GM13976 (cell line): ENCODE data around the gene PLEKHS1.
A peak's percentile ranks its signal among the peaks of the same experiment; 100 is the strongest.

Experiments
- DNase-seq: peaks from one replicate; pipeline ENCODE4 v3.0.0; 2012; ENCODE audit warnings: low spot score
- in situ Hi-C: fragments of 300-500 bp; cut with MboI; formaldehyde crosslinking; loops from one replicate; pipeline ENCODE4 v1.12.0; 2022; ENCODE audit warnings: low sequenced_read_pairs, mixed read lengths, inconsistent platforms; ENCODE audit not compliant: unreplicated experiment
- TF ChIP-seq, protein P1 (sequence below): IDR thresholded peaks from 2 replicates; pipeline ENCODE4 v1.5.1; 2012; ENCODE audit warnings: borderline replicate concordance, mild to moderate bottlenecking; ENCODE audit not compliant: insufficient read depth; ENCODE audit errors: extremely low read depth, missing control alignments, control extremely low read depth

PLEKHS1 gene

DNA sequence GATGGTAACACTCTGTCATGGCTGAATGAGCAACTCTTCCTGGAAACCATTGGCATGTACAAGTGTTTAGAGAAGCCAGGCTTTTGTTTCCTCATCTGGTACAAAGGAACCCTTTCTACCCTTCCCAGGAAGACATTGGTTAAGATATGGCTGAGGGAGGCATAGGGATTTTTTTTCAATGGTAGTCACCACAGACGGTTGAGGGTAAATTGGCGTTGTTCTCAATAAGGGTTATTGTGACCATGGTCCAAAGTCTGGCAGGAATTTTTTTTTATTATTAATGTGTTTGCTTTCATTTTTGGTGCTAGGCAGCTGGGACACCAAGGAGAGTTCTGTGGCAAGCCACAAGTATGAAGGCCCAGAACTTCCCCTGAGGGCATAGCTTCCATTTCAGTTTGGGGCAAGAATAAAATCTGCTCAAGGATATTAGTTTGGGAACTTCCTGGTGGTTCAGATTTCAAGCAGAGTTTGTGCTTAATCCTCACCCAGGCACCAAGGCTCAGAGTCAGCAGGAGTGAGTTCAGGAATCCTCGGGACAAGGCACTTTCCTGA lies at the start of gene PLEKHS1:
Gene PLEKHS1 (plus strand): TSS at position 502 of the 552 bp plus-strand sequence. CDS start 3,596 bp downstream, outside the sequence.
- TF ChIP-seq, protein P1, sequence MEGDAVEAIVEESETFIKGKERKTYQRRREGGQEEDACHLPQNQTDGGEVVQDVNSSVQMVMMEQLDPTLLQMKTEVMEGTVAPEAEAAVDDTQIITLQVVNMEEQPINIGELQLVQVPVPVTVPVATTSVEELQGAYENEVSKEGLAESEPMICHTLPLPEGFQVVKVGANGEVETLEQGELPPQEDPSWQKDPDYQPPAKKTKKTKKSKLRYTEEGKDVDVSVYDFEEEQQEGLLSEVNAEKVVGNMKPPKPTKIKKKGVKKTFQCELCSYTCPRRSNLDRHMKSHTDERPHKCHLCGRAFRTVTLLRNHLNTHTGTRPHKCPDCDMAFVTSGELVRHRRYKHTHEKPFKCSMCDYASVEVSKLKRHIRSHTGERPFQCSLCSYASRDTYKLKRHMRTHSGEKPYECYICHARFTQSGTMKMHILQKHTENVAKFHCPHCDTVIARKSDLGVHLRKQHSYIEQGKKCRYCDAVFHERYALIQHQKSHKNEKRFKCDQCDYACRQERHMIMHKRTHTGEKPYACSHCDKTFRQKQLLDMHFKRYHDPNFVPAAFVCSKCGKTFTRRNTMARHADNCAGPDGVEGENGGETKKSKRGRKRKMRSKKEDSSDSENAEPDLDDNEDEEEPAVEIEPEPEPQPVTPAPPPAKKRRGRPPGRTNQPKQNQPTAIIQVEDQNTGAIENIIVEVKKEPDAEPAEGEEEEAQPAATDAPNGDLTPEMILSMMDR: no peak
- DNase-seq: no peak
- in situ Hi-C loops: no loop called here

DNA sequence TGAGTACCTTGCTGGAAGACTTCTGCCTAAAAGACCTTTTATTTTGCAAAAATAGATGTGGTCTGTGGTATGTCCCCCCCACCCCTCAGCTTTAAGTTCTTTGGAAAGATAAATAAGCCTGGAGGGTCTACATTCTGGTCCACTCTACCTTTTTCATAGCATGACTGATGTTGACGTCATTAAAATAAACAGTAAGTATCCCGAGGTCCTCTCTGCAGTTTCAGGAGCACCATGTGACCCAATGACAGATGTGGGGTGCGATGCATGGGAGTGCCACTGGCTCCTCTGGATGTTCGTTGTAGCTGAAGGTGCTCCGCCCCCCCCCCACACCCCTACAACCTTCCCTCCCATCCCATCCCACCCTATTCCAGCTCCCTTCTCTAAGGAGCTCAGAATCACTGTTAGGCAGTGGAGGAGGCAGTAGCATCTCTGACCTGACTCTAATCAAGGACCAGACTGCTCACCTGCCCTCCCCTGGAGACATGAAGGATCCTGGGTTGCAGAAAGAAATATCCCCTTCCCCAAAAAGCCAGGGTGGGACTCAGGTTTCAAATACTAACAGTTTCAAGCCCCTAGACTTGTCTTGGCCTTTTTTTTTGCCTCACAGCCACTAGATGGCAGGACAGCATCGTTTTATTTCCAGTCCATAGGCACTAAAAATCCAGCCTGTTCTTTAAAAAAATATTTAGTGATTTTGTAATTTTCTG lies 46.7 kb upstream of the PLEKHS1 start:
- peak; percentile 46 for DNase-seq

DNA sequence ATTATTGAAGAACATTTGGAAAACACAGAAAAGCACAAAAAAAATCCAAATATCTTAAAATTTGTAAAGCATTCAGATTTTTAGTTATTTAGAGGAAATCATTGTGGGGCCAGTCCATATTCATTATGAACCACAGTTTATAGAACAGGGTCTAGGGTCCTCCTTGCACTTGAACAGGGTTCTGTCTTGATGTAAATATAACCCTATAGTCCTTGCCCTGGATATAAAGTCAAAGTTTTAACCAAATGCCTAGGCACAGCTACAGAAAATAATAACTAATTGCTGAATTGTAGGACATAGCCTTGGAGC lies 46.2 kb upstream of the PLEKHS1 start:
- TF ChIP-seq, protein P1: no peak
- in situ Hi-C loops: loop anchor here (10.0 kb wide), 2 partner anchors 80 to 410 kb away; no protein-coding TSS in a partner anchor
- no peak for DNase-seq

More for the DNA sequence above, 46.7 kb upstream of the PLEKHS1 start:
- in situ Hi-C loops: loop anchor here (10.0 kb wide), 2 partner anchors 80 to 410 kb away; no protein-coding TSS in a partner anchor
- TF ChIP-seq, protein P1: peak; percentile 58

DNA sequence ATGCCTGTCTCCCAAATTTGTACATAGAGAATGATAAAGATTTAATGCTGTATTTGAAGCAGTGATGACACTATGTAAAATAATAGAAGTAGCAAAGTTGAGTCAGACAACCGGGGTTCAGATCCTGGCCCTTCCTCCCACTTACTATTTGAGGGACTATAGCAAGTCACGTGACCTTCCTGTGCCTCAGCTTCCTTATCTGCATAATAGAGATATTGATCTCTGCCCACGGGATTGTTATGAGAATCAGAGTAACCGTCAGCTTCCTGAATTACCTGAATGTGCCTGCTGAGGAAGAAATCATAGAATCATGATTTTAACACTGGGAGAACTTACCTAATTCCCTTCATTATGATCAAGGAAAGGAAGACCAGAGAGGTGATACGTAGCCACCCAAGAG lies 44.9 kb upstream of the PLEKHS1 start:
- TF ChIP-seq, protein P1: no peak
- in situ Hi-C loops: loop anchor here (10.0 kb wide), 2 partner anchors 78 to 408 kb away; no protein-coding TSS in a partner anchor
- DNase-seq: no peak

DNA sequence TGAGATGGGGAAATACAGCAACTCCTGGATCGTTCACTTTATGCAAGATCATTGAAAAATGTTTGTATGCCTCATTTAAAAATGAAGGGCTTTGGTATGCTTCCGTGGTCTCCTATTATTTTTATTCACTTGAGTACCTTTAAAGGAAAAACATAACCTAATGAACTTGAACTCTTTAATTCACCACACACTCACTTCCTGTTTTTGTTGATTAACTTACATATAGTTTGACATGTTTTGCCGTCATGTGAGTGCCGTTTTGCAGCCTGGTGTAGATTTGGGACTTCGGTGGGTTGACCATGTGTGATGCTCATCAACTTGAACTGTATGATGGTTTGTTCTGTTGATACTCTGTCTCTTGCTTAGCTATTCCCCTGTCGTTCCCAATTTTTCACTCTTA lies 42.8 kb upstream of the PLEKHS1 start:
- DNase-seq: no peak
- TF ChIP-seq, protein P1: no peak
- in situ Hi-C loops: loop anchor here (10.0 kb wide), 2 partner anchors 76 to 406 kb away; no protein-coding TSS in a partner anchor

DNA sequence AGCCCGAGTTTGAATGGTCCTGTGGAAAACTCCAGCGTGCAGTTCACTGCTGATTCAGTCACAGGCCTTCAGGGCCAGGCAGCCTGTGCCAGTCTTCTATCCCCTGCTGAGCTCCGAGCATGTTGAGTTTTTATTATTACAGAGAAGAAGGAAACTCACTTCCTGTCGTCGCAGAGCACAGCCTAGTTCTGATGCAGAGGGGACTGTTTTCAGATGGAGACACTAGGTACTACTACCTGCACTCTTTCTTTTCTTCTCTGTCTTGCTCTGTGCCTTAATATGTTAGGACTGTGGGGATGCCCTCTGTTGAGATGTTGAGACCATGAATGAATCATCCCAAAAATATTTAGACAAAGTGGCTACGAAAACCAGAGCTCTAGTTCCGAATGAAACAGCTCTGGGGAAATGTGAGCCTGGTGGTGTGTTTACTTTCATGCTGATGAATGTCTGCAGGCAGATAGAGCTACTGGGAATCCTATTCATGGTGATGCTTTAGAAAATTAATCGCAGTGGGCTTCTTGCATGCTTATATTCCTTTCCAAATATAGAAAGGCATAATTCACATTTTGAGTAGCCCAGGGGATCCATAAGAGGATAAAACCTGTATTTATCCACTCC lies 42.2 kb upstream of the PLEKHS1 start:
- in situ Hi-C loops: loop anchor here (10.0 kb wide), 2 partner anchors 75 to 405 kb away; no protein-coding TSS in a partner anchor
- DNase-seq: no peak
- TF ChIP-seq, protein P1: no peak
